ENCODE measurements around the gene EPS15. TPM values are rescaled to one million over a fixed set of nuclear protein-coding genes. Genes with fewer than 3 reads are reported as not detected.

EPS15 gene
- total RNA-seq, 2 donors from 2014 or later, result 82.3 to 97.3 TPM

GRCh38 chr1:51433972-51434510 lies 85.0 kb downstream of the EPS15 start:
- ATAC-seq (no peak), DNase-seq (ENCODE audit: low spot score) (no peak)
- H3K36me3 Mint-ChIP-seq, result peaks cover 20% of the 10 kb centered on the region

GRCh38 chr1:51433269-51433971 lies 85.6 kb downstream of the EPS15 start:
- Mint-ChIP-seq H3K4me1 (ENCODE audit: low read depth in 2 of 2) (peaks cover 22 to 34% of the 10 kb centered on the region in 2 donors), H3K36me3 (peaks cover 16% of the 10 kb centered on the region), H3K27me3 (no peaks in the 10 kb centered on the region), H3K9me3 (no peaks in the 10 kb centered on the region), H3K27ac (peak overlapping the region; percentile 53 to 77), H3K4me3 (peak overlapping the region; percentile 60)
- no peak for DNase-seq (ENCODE audit: low spot score)
- peak in 1 of 2 donors; percentile 36 for ATAC-seq

More at GRCh38 chr1:51433972-51434510, 85.0 kb downstream of the EPS15 start:
- Mint-ChIP-seq H3K9me3 (no peaks in the 10 kb centered on the region), H3K27ac (peak overlapping the region; percentile 53 to 77), H3K4me3 (peak overlapping the region; percentile 20), H3K4me1 (ENCODE audit: low read depth in 2 of 2) (peaks cover 26 to 38% of the 10 kb centered on the region in 2 donors), H3K27me3 (no peaks in the 10 kb centered on the region)

GRCh38 chr1:51432146-51432545 lies 86.9 kb downstream of the EPS15 start:
- ATAC-seq (no peak), DNase-seq (ENCODE audit: low spot score) (no peak)
- H3K9me3 Mint-ChIP-seq, result no peaks in the 10 kb centered on the region
- H3K4me1 Mint-ChIP-seq (ENCODE audit: low read depth in 2 of 2), result peaks cover 22 to 34% of the 10 kb centered on the region in 2 donors
- H3K36me3 Mint-ChIP-seq, result peaks cover 25% of the 10 kb centered on the region
- H3K27ac Mint-ChIP-seq, result no peak overlapping the region
- no peak overlapping the region for H3K4me3 Mint-ChIP-seq
- H3K27me3 Mint-ChIP-seq, result no peaks in the 10 kb centered on the region

GRCh38 chr1:51427438-51427837 lies 91.6 kb downstream of the EPS15 start:
- peaks cover 13 to 16% of the 10 kb centered on the region in 2 donors for H3K4me1 Mint-ChIP-seq (ENCODE audit: low read depth in 2 of 2)
- DNase-seq (ENCODE audit: low spot score) (no peak), ATAC-seq (no peak)
- H3K27me3 Mint-ChIP-seq, result no peaks in the 10 kb centered on the region
- no peak overlapping the region for H3K4me3 Mint-ChIP-seq
- no peak overlapping the region for H3K27ac Mint-ChIP-seq
- H3K36me3 Mint-ChIP-seq, result peaks cover 13% of the 10 kb centered on the region
- H3K9me3 Mint-ChIP-seq, result no peaks in the 10 kb centered on the region

- peaks cover 15% of the 10 kb centered on the region for H3K36me3 Mint-ChIP-seq
- no peak overlapping the region for H3K27ac Mint-ChIP-seq
- ATAC-seq (no peak), DNase-seq (ENCODE audit: low spot score) (no peak)
- H3K4me3 Mint-ChIP-seq, result no peak overlapping the region
- no peaks in the 10 kb centered on the region for H3K27me3 Mint-ChIP-seq
- H3K4me1 Mint-ChIP-seq (ENCODE audit: low read depth in 2 of 2), result peaks cover 16 to 21% of the 10 kb centered on the region in 2 donors
- no peaks in the 10 kb centered on the region for H3K9me3 Mint-ChIP-seq
Measured at GRCh38 chr1:51425955-51426354, 93.1 kb downstream of the EPS15 start.

- peaks cover 22% of the 10 kb centered on the region for H3K36me3 Mint-ChIP-seq
- ATAC-seq (no peak), DNase-seq (ENCODE audit: low spot score) (no peak)
- peaks cover 16 to 21% of the 10 kb centered on the region in 2 donors for H3K4me1 Mint-ChIP-seq (ENCODE audit: low read depth in 2 of 2)
- no peaks in the 10 kb centered on the region for H3K9me3 Mint-ChIP-seq
- no peak overlapping the region for H3K27ac Mint-ChIP-seq
- no peaks in the 10 kb centered on the region for H3K27me3 Mint-ChIP-seq
- H3K4me3 Mint-ChIP-seq, result no peak overlapping the region
Measured at GRCh38 chr1:51425273-51425672, 93.8 kb downstream of the EPS15 start.

- Mint-ChIP-seq H3K27ac (no peak overlapping the region), H3K9me3 (no peaks in the 10 kb centered on the region), H3K4me3 (no peak overlapping the region), H3K27me3 (no peaks in the 10 kb centered on the region), H3K36me3 (peaks cover 29% of the 10 kb centered on the region), H3K4me1 (ENCODE audit: low read depth in 2 of 2) (peaks cover 15 to 16% of the 10 kb centered on the region in 2 donors)
- no peak for DNase-seq (ENCODE audit: low spot score)
- ATAC-seq, result no peak
Measured at GRCh38 chr1:51423073-51423821, 95.8 kb downstream of the EPS15 start.

- ATAC-seq (no peak), DNase-seq (ENCODE audit: low spot score) (no peak)
- no peak overlapping the region for H3K4me3 Mint-ChIP-seq
- H3K4me1 Mint-ChIP-seq (ENCODE audit: low read depth in 2 of 2), result peaks cover 21 to 22% of the 10 kb centered on the region in 2 donors
- H3K9me3 Mint-ChIP-seq, result no peaks in the 10 kb centered on the region
- no peaks in the 10 kb centered on the region for H3K27me3 Mint-ChIP-seq
- peaks cover 30% of the 10 kb centered on the region for H3K36me3 Mint-ChIP-seq
- no peak overlapping the region for H3K27ac Mint-ChIP-seq
Measured at GRCh38 chr1:51422367-51423072, 96.5 kb downstream of the EPS15 start.

- no peaks in the 10 kb centered on the region for H3K9me3 Mint-ChIP-seq
- no peak overlapping the region for H3K27ac Mint-ChIP-seq
- H3K36me3 Mint-ChIP-seq, result peaks cover 29% of the 10 kb centered on the region
- H3K27me3 Mint-ChIP-seq, result no peaks in the 10 kb centered on the region
- no peak overlapping the region for H3K4me3 Mint-ChIP-seq
- DNase-seq (ENCODE audit: low spot score) (no peak), ATAC-seq (no peak)
- H3K4me1 Mint-ChIP-seq (ENCODE audit: low read depth in 2 of 2), result peaks cover 24% of the 10 kb centered on the region in 2 donors
Measured at GRCh38 chr1:51421964-51422363, 97.1 kb downstream of the EPS15 start.

- H3K27ac Mint-ChIP-seq, result no peak overlapping the region
- DNase-seq (ENCODE audit: low spot score) (no peak), ATAC-seq (no peak)
- no peak overlapping the region for H3K4me3 Mint-ChIP-seq
- H3K9me3 Mint-ChIP-seq, result no peaks in the 10 kb centered on the region
- H3K27me3 Mint-ChIP-seq, result no peaks in the 10 kb centered on the region
- peaks cover 21 to 23% of the 10 kb centered on the region in 2 donors for H3K4me1 Mint-ChIP-seq (ENCODE audit: low read depth in 2 of 2)
- peaks cover 31% of the 10 kb centered on the region for H3K36me3 Mint-ChIP-seq
Measured at GRCh38 chr1:51420867-51421627, 98.0 kb downstream of the EPS15 start.

GRCh38 chr1:51418384-51418959 lies 100.6 kb downstream of the EPS15 start:
- H3K9me3 Mint-ChIP-seq, result no peaks in the 10 kb centered on the region
- H3K36me3 Mint-ChIP-seq, result peaks cover 33% of the 10 kb centered on the region
- H3K4me3 Mint-ChIP-seq, result no peak overlapping the region
- no peak overlapping the region for H3K27ac Mint-ChIP-seq
- ATAC-seq, result no peak
- H3K27me3 Mint-ChIP-seq, result no peaks in the 10 kb centered on the region
- H3K4me1 Mint-ChIP-seq (ENCODE audit: low read depth in 2 of 2), result peaks cover 15 to 20% of the 10 kb centered on the region in 2 donors
- no peak for DNase-seq (ENCODE audit: low spot score)

- ATAC-seq (no peak), DNase-seq (ENCODE audit: low spot score) (no peak)
- peaks cover 13 to 19% of the 10 kb centered on the region in 2 donors for H3K4me1 Mint-ChIP-seq (ENCODE audit: low read depth in 2 of 2)
- H3K9me3 Mint-ChIP-seq, result no peaks in the 10 kb centered on the region
- H3K4me3 Mint-ChIP-seq, result no peak overlapping the region
- no peaks in the 10 kb centered on the region for H3K27me3 Mint-ChIP-seq
- H3K36me3 Mint-ChIP-seq, result peaks cover 38% of the 10 kb centered on the region
- no peak overlapping the region for H3K27ac Mint-ChIP-seq
Measured at GRCh38 chr1:51417496-51418383, 101.3 kb downstream of the EPS15 start.

Measured in natural killer cell treated with Interleukin-12 subunit alpha and Interleukin-12 subunit beta and Interleukin-15 and Interleukin-18, amount 100 ng/mL, for 72 hours (primary cell).